Measurements from ENCODE around the gene NNAT. TPM values are rescaled to one million over a fixed set of nuclear protein-coding genes. Genes with fewer than 3 reads are reported as not detected.
"Not testable (repeated sequence)": the region's sequence is repeated elsewhere in the genome, so short reads cannot be mapped to it uniquely, and the experiment has no call there.

Gene NNAT
- total RNA-seq, 1 donor from 2014 or later = not detected

DNA sequence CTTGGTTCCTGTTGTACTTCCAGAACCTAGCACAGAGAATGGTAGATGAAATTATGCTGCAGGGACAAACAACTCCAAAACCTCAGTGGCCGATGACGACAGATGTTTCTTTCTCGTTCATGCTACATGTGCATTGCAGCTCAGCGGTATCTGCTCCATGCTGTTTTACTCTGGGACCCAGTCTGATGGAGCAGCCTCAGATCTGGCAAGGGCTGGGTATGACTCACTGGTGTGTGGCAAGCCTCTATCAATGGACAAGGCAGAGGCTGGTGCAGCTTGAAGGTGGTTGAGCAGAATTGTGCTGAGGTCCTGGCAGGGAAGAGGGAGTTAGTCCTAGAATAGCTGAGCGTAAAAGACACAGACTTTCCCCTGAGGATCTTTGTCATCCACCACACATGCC lies 17.0 kb downstream of the NNAT start:
- intact Hi-C loops (cut with micrococcal nuclease) = no loop called here

DNA sequence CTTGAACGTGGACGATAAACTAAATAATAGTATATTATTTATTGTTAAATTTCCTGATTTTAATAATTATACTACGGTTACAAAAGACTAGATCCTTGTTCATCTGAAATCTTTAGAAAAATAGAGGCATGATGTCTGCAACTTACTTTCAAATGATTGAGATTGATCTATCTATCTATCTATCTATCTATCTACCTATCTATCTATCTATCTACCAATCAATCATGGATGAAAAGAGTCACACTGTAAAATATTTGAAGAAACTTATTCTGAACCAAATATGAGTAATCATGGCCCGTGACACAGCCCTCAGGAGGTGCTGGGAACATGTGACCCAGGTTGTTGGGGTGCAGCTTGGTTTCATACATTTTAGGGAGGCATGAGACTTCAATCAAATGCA lies 18.4 kb downstream of the NNAT start:
- intact Hi-C loops (cut with micrococcal nuclease) = no loop called here

- intact Hi-C loops (cut with micrococcal nuclease) = no loop called here
These were observed 19.0 kb downstream of the NNAT start for GRCh38 chr20:37540001-37540400.

- intact Hi-C loops (cut with micrococcal nuclease) = not testable (repeated sequence)
These were observed 19.8 kb downstream of the NNAT start for GRCh38 chr20:37540838-37541237.

GRCh38 chr20:37541326-37541725 lies 20.3 kb downstream of the NNAT start:
- intact Hi-C loops (cut with micrococcal nuclease) = no loop called here

DNA sequence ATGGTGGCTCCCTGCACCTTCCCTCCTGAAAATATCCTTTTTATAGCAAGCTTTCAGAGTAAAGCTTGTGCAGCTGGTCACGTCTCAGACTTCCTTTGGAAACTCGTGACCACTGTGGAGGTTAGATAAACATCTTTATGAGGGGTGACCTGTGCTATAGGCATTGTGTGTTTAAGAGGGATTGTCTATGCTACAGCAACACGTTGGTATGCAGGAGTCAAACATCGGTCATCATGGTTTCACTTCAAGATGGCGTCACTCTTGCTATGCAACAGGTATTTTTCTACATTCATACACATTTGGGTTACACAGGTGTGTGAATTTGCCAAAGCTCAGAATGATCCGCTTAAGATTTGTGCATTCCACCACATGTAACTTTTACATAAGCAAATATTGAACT lies 21.2 kb downstream of the NNAT start:
- intact Hi-C loops (cut with micrococcal nuclease) = no loop called here

- intact Hi-C loops (cut with micrococcal nuclease) = no loop called here
These were observed 22.8 kb downstream of the NNAT start for GRCh38 chr20:37543828-37544227.

- intact Hi-C loops (cut with micrococcal nuclease) = no loop called here
These were observed 23.3 kb downstream of the NNAT start for GRCh38 chr20:37544386-37544785.

DNA sequence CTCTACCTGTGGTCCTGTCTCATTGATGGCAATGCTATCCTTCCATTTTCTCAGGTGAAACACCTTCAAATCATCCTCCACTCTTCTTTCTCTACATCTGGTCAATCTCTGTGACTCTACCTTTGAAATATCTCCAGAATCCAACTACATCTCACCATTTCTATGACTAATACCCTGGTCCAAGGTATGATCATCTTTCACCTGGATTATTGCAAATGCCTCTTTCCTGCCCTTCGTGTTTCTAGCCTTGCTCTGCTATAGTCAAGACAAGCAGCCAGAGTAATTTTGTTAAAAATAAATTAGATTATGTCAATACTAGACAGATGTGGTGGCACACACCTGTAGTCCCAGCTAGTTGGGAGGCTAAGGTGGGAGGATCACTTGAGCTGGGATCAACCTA lies 24.5 kb downstream of the NNAT start:
- intact Hi-C loops (cut with micrococcal nuclease) = no loop called here

GRCh38 chr20:37547912-37548311 lies 26.9 kb downstream of the NNAT start:
- intact Hi-C loops (cut with micrococcal nuclease) = no loop called here

GRCh38 chr20:37550101-37550920 lies 29.3 kb downstream of the NNAT start:
- intact Hi-C loops (cut with micrococcal nuclease) = not testable (repeated sequence)

GRCh38 chr20:37551660-37552059 lies 30.6 kb downstream of the NNAT start:
- intact Hi-C loops (cut with micrococcal nuclease) = not testable (repeated sequence)

GRCh38 chr20:37552415-37552814 lies 31.4 kb downstream of the NNAT start:
- intact Hi-C loops (cut with micrococcal nuclease) = no loop called here

DNA sequence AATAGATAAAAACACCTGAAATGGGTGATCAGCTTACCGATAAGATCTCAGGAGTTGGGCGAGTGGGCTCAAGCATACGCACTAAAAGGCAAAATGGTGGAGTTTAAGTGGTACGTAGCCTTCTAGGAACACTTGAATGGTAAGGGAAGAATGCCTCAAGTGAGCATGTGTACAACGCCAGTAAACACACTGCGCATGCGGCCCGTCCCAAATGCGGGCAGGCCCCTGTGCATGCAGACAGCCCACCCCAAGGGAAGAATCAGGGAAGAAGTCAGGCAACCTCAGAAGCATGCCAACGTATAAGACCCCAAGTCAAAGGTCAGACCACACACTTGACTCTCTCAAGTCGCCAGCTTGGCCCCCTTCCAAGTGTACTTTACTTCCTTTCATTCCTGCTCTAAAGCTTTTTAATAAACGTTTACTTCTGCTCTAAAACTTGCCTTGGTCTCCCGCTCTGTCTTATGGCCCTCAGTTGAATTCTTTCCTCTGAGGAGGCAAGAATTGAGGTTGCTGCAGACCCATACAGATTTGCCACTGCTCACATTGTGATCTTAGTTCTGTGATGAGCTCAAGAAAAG lies 33.8 kb downstream of the NNAT start:
- intact Hi-C loops (cut with micrococcal nuclease) = not testable (repeated sequence)

DNA sequence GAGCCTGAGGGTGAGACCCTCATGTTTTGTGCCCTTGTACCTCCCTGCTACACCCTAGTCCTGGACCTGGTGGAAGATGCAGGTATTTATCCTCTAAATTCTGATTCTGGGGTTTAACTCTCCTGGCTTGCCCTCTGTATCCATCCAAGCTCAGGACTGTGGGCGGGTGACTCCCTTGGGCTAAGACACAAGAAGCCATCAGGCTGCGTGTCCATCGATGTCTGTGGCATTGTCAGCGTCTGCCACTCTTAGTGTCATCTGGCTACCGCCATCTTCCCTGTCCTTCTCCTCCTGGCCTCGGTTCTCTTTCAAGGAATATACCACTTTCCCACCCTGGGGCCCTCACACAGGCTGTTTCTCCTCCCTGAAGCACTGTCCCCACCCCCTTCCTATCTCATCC lies 35.5 kb downstream of the NNAT start:
- intact Hi-C loops (cut with micrococcal nuclease) = no loop called here

DNA sequence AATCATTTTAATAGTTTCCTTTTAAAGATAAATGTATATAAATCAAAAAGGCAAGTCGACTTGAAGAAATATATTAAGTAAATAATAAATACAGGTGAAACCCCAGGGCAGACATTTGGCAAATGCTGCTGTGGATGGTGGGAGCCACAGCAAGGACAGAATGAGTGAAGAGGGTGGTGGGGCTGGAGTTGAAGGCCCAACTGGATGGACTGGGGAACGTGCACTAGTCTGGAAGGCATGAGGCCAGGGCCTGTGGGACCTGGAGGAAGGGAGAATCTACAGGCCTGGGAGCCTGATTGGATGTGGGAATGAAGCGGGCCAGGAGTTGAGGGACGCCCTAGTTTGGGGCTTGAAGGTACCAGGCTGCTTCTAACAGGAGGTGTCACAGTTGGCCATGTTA lies 37.3 kb downstream of the NNAT start:
- intact Hi-C loops (cut with micrococcal nuclease) = no loop called here

DNA sequence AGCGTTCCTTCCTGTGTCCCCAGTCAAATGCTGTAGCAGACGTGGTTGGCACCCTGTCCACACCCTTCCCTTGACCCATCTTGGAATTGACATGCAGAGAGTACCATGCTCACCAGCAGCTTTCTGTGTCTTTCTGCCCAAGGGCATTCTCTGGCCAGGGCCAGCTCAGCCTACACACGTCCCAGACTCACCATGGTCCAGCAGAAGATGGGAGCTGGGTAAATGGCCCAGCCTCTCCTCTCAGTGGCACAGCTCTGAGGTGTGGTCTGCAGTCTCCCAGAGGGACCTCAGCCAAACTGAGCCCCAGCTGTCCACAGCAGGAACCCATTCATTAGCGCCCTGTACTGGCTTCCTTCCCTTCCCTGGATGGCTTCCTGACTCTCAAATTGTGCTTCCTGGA lies 37.7 kb downstream of the NNAT start:
- intact Hi-C loops (cut with micrococcal nuclease) = no loop called here

DNA sequence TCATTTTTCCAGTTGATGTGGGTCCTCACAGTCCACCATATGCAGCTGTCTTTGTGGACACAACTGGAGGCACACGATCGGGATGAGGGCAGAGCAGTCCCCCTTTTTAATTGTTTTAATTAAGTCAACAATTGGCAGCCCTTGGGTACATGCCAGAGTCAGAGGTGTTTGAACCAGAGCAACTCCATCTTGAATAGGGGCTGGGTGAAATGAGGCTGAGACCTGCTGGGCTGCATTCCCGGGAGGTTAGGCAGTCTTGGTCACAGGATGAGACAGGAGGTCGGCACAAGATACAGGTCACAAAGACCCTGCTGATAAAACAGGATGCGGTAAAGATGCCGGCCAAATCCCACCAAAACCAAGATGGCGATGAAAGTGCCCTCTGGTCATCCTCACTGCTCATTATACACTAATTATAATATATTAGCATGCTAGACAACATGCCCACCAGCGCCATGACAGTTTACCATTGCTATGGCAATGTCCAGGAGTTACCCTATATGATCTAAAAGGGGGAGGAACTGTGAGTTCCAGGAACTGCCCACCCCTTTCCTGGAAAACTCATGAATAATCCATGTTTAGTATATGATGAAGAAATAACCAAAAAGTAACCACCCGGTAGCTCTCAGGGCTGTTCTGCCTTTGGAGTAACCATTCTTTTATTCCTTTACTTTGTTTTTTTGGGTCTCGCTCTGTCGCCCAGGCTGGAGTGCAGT lies 38.4 kb downstream of the NNAT start:
- intact Hi-C loops (cut with micrococcal nuclease) = loop anchor here (5.0 to 10.0 kb wide), 2 partner anchors 433 to 665 kb away; no protein-coding TSS in a partner anchor

DNA sequence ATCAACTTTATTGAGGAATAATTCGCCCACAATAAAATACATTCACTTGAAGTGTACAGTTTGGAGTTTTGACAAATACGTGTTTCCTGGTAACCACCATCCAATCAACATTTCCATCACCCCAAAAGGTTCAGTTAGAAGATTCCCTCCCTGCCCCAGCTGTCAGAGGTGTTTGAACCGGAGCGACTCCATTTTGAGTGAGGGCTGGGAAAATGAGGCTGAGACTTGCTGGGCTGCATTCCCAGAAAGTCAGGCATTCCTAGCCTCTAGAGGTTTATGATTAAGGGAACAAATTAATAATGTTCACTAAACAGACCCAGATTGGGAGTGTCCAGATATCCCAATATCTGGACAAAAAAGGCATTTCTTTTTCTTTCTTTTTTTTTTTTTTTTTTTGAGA lies 39.6 kb downstream of the NNAT start:
- intact Hi-C loops (cut with micrococcal nuclease) = loop anchor here (5.0 to 10.0 kb wide), 2 partner anchors 432 to 664 kb away; no protein-coding TSS in a partner anchor

GRCh38 chr20:37562695-37563480 lies 41.8 kb downstream of the NNAT start:
- intact Hi-C loops (cut with micrococcal nuclease) = loop anchor here (5.0 to 10.0 kb wide), 2 partner anchors 429 to 662 kb away; no protein-coding TSS in a partner anchor

GRCh38 chr20:37564016-37564387 lies 43.0 kb downstream of the NNAT start:
- intact Hi-C loops (cut with micrococcal nuclease) = loop anchor here (5.0 to 10.0 kb wide), 2 partner anchors 428 to 661 kb away; no protein-coding TSS in a partner anchor
